ENCODE measurements around the gene BRCC3. TPM values are rescaled to one million over a fixed set of nuclear protein-coding genes. Genes with fewer than 3 reads are reported as not detected.

Gene BRCC3
- total RNA-seq, 1 donor from 2014 or later = 21.8 TPM

DNA sequence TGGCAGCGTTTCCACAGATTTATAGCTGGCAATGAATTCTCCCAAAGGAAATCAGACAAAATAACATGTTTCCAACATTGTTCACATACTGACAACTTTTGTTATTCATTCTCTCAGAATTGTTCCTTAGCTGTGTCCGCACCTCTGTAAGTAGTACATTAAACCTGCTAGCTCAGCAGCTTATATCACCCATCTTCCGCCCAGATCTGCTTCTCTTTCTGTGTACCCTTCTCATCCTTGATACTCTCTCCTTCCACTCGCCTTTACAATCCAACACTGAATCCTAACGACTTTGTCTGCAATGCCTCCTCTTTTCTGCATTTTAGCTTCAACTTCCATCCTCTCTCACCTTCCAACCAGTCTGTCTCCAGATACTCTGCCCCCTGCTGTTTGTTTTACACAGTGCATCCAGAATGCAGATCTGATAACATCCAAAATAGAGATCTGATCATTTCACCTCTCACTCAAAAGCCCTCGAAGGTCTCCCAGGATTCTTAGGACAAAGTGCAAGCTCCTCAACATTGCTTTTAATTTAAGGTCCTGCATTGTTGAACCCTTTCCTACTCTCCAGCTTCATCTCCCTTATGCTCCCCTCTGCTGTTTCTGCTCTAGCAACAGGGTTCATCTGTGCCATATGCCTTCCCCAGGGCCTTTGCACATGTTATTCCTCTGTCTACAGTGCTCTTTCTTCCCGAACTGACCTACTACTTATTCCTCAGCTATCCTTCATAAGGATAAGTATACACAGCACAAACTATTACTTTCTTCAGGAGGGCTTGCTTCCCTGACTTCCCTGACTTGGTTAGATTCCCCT lies 77.6 kb downstream of the BRCC3 start:
- Histone ChIP-seq H3K27me3 (ENCODE audit: insufficient read depth, low read length) (no peaks in the 10 kb centered on the region), H3K4me2 (ENCODE audit: low read length) (no peak overlapping the region), H3K79me2 (ENCODE audit: insufficient read depth, low read length) (no peaks in the 10 kb centered on the region), H3K9ac (ENCODE audit: low read length) (no peak overlapping the region), H3K4me3 (ENCODE audit: insufficient read depth, low read depth, low read length) (no peak overlapping the region), H4K20me1 (ENCODE audit: insufficient read depth, low read length) (no peaks in the 10 kb centered on the region), H3K9me3 (ENCODE audit: insufficient read depth, low read depth, low read length) (no peaks in the 10 kb centered on the region), H3K27ac (ENCODE audit: low read depth, low read length) (no peak overlapping the region), H3K36me3 (ENCODE audit: insufficient read depth, low read length) (no peaks in the 10 kb centered on the region), H2AFZ (ENCODE audit: low read depth, low read length) (no peak overlapping the region), H3K4me1 (ENCODE audit: insufficient read depth, low read length) (no peaks in the 10 kb centered on the region)
- TF ChIP-seq, protein P1, sequence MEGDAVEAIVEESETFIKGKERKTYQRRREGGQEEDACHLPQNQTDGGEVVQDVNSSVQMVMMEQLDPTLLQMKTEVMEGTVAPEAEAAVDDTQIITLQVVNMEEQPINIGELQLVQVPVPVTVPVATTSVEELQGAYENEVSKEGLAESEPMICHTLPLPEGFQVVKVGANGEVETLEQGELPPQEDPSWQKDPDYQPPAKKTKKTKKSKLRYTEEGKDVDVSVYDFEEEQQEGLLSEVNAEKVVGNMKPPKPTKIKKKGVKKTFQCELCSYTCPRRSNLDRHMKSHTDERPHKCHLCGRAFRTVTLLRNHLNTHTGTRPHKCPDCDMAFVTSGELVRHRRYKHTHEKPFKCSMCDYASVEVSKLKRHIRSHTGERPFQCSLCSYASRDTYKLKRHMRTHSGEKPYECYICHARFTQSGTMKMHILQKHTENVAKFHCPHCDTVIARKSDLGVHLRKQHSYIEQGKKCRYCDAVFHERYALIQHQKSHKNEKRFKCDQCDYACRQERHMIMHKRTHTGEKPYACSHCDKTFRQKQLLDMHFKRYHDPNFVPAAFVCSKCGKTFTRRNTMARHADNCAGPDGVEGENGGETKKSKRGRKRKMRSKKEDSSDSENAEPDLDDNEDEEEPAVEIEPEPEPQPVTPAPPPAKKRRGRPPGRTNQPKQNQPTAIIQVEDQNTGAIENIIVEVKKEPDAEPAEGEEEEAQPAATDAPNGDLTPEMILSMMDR (IDR thresholded peaks at IDR 0.05; ENCODE audit: insufficient read depth, low read depth, low read length) = peak; percentile 37
- TF ChIP-seq EZH2 (IDR thresholded peaks at IDR 0.05; ENCODE audit: insufficient read depth, low read length) = no peak
- no peak overlapping the region for H3K27ac Mint-ChIP-seq (ENCODE audit: unreplicated experiment)
- peak; percentile 91 for FAIRE-seq
- no peaks in the 10 kb centered on the region for H3K4me1 Mint-ChIP-seq (ENCODE audit: low read depth, unreplicated experiment)
- DNase-seq (ENCODE audit: low read depth) = no peak
- no peaks in the 10 kb centered on the region for H3K36me3 Mint-ChIP-seq (ENCODE audit: low read depth, unreplicated experiment)
- no peak overlapping the region for H3K4me3 Mint-ChIP-seq (ENCODE audit: unreplicated experiment)
- no peaks in the 10 kb centered on the region for H3K9me3 Mint-ChIP-seq (ENCODE audit: unreplicated experiment)
- H3K27me3 Mint-ChIP-seq (ENCODE audit: low read depth, unreplicated experiment) = no peaks in the 10 kb centered on the region

DNA sequence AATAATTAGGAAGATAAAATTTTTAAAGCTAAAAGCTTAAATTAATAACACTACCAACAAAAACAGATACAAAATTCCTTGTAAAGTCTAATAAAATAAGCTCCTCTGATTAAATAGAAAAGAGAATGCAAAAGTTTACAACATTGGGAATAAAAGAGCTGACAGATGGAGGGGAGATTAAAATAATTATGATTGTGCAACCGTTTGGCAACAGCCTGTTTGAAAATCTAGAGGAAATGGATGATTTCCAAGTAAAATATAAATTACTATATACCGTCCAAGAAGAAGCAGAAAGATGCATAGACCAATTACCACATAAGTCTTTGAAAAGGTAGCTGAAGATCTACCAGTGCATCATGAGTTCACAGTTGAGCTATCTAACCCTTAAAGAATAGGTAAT lies 98.6 kb downstream of the BRCC3 start:
- H3K4me3 Mint-ChIP-seq (ENCODE audit: unreplicated experiment) = no peak overlapping the region
- DNase-seq (ENCODE audit: low read depth) = no peak
- Histone ChIP-seq H3K9me3 (ENCODE audit: insufficient read depth, low read depth, low read length) (no peaks in the 10 kb centered on the region), H3K79me2 (ENCODE audit: insufficient read depth, low read length) (no peaks in the 10 kb centered on the region), H3K9ac (ENCODE audit: low read length) (no peak overlapping the region), H3K36me3 (ENCODE audit: insufficient read depth, low read length) (no peaks in the 10 kb centered on the region), H3K4me2 (ENCODE audit: low read length) (no peak overlapping the region), H3K27ac (ENCODE audit: low read depth, low read length) (no peak overlapping the region), H4K20me1 (ENCODE audit: insufficient read depth, low read length) (no peaks in the 10 kb centered on the region), H2AFZ (ENCODE audit: low read depth, low read length) (no peak overlapping the region), H3K4me1 (ENCODE audit: insufficient read depth, low read length) (no peaks in the 10 kb centered on the region), H3K4me3 (ENCODE audit: insufficient read depth, low read depth, low read length) (no peak overlapping the region), H3K27me3 (ENCODE audit: insufficient read depth, low read length) (no peaks in the 10 kb centered on the region)
- no peaks in the 10 kb centered on the region for H3K9me3 Mint-ChIP-seq (ENCODE audit: unreplicated experiment)
- TF ChIP-seq EZH2 (IDR thresholded peaks at IDR 0.05; ENCODE audit: insufficient read depth, low read length) = no peak
- TF ChIP-seq, protein P1 (IDR thresholded peaks at IDR 0.05; ENCODE audit: insufficient read depth, low read depth, low read length) = no peak
- FAIRE-seq = no peak
- no peaks in the 10 kb centered on the region for H3K4me1 Mint-ChIP-seq (ENCODE audit: low read depth, unreplicated experiment)
- no peaks in the 10 kb centered on the region for H3K36me3 Mint-ChIP-seq (ENCODE audit: low read depth, unreplicated experiment)
- no peaks in the 10 kb centered on the region for H3K27me3 Mint-ChIP-seq (ENCODE audit: low read depth, unreplicated experiment)
- no peak overlapping the region for H3K27ac Mint-ChIP-seq (ENCODE audit: unreplicated experiment)

Other genes starting within 250 kb of the BRCC3 start
- not detected in 2 replicates for gene SMIM9, start 236.8 kb upstream of the BRCC3 start, total RNA-seq
- gene F8A1, start 185.2 kb upstream of the BRCC3 start, total RNA-seq = 24.8 and 25.6 TPM in 2 replicates
- gene F8, start 48.8 kb upstream of the BRCC3 start, total RNA-seq = 2.5 TPM in 2 replicates
- 45.8 and 49.5 TPM in 2 replicates for gene FUNDC2, start 44.7 kb upstream of the BRCC3 start, total RNA-seq
- gene CMC4, start 372 bp upstream of the BRCC3 start, total RNA-seq = 5.2 TPM in 2 replicates
- gene MTCP1, start 372 bp upstream of the BRCC3 start, total RNA-seq = 8.9 and 9.1 TPM in 2 replicates
- 41.4 and 52.3 TPM in 2 replicates for gene VBP1, start 145.0 kb downstream of the BRCC3 start, total RNA-seq
- 1.5 and 2.0 TPM in 2 replicates for gene RAB39B, start 193.0 kb downstream of the BRCC3 start, total RNA-seq